H9 (cell line): ENCODE data around the gene PLAU. TPM values are rescaled to one million over a fixed set of nuclear protein-coding genes. Genes with fewer than 3 reads are reported as not detected.

Experiments used
- DNase-seq: peaks from one replicate; pipeline ENCODE4 v3.0.0-alpha.2; 2017
- H2AFZ ChIP-seq: one replicate; pipeline ENCODE4 v1.6.1; 2013; ENCODE audit warnings: mild to moderate bottlenecking, low read length, control low read depth, moderate library complexity
- H2AK5ac ChIP-seq: 2 replicates; pipeline ENCODE4 v1.6.1; 2013; ENCODE audit warnings: low read length, control low read depth, mixed read lengths; ENCODE audit not compliant: insufficient read length
- H2BK120ac ChIP-seq: one replicate; pipeline ENCODE4 v1.6.1; 2013; ENCODE audit warnings: low read depth, mild to moderate bottlenecking, low read length, control low read depth, inconsistent platforms; ENCODE audit not compliant: poor library complexity, severe bottlenecking
- H2BK12ac ChIP-seq: 2 replicates; pipeline ENCODE4 v1.6.1; 2013; ENCODE audit warnings: low read length, control low read depth, mixed read lengths, low read depth; ENCODE audit not compliant: insufficient read length
- H2BK15ac ChIP-seq: 2 replicates; pipeline ENCODE4 v1.6.1; 2013; ENCODE audit warnings: low read depth, low read length, control low read depth
- H2BK20ac ChIP-seq: one replicate; pipeline ENCODE4 v1.6.1; 2013; ENCODE audit warnings: low read depth, mild to moderate bottlenecking, low read length, control low read depth, inconsistent platforms; ENCODE audit not compliant: poor library complexity, severe bottlenecking
- H2BK5ac ChIP-seq: 2 replicates; pipeline ENCODE4 v1.6.1; 2013; ENCODE audit warnings: low read length, control low read depth, mixed read lengths; ENCODE audit not compliant: insufficient read length
- H3K14ac ChIP-seq: 2 replicates; pipeline ENCODE4 v1.6.1; 2013; ENCODE audit warnings: low read length, control low read depth; ENCODE audit not compliant: insufficient read depth
- H3K18ac ChIP-seq: 2 replicates; pipeline ENCODE4 v1.6.1; 2013; ENCODE audit warnings: low read depth, mild to moderate bottlenecking, mixed read lengths, low read length, control low read depth; ENCODE audit not compliant: insufficient read length
- H3K23ac ChIP-seq: 2 replicates; pipeline ENCODE4 v1.6.1; 2013; ENCODE audit warnings: low read length, control low read depth, mixed read lengths, low read depth; ENCODE audit not compliant: insufficient read length
- H3K23me2 ChIP-seq: 2 replicates; pipeline ENCODE4 v1.6.1; 2013; ENCODE audit warnings: low read depth, mild to moderate bottlenecking, mixed read lengths, low read length, control low read depth; ENCODE audit not compliant: insufficient read length, poor library complexity, severe bottlenecking
- H3K27ac ChIP-seq: 2 replicates; pipeline ENCODE4 v1.5.1; 2013; ENCODE audit warnings: low read length, control low read depth, mixed read lengths, low read depth; ENCODE audit not compliant: insufficient read length
- H3K27me3 ChIP-seq: 2 replicates; pipeline ENCODE4 v1.6.1; 2013; ENCODE audit warnings: low read length, control low read depth, inconsistent platforms; ENCODE audit not compliant: insufficient read depth
- H3K4ac ChIP-seq: 2 replicates; pipeline ENCODE4 v1.6.1; 2013; ENCODE audit warnings: low read depth, mild to moderate bottlenecking, control low read depth, inconsistent platforms, low read length, moderate library complexity
- H3K4me1 ChIP-seq: 2 replicates; pipeline ENCODE4 v1.6.1; 2013; ENCODE audit warnings: low read length, control low read depth, inconsistent platforms; ENCODE audit not compliant: insufficient read depth
- H3K4me2 ChIP-seq: 2 replicates; pipeline ENCODE4 v1.6.1; 2013; ENCODE audit warnings: low read length, control low read depth, mixed read lengths; ENCODE audit not compliant: insufficient read length, insufficient read depth
- H3K56ac ChIP-seq: 2 replicates; pipeline ENCODE4 v1.6.1; 2013; ENCODE audit warnings: low read depth, mild to moderate bottlenecking, mixed read lengths, low read length, control low read depth; ENCODE audit not compliant: insufficient read length
- H3K79me1 ChIP-seq: 2 replicates; pipeline ENCODE4 v1.6.1; 2013; ENCODE audit warnings: low read depth, mild to moderate bottlenecking, moderate library complexity, low read length, control low read depth, inconsistent platforms; ENCODE audit not compliant: insufficient read depth, poor library complexity, severe bottlenecking
- H3K79me2 ChIP-seq: 2 replicates; pipeline ENCODE4 v1.6.1; 2013; ENCODE audit warnings: low read length, control low read depth, inconsistent platforms; ENCODE audit not compliant: insufficient read depth
- H3K9ac ChIP-seq: 2 replicates; pipeline ENCODE4 v1.6.1; 2013; ENCODE audit warnings: low read length, control low read depth, mixed read lengths; ENCODE audit not compliant: insufficient read length; ENCODE audit errors: extremely low read depth
- H3K9me3 ChIP-seq: one replicate; pipeline ENCODE4 v1.6.1; 2013; ENCODE audit warnings: low read depth, low read length, inconsistent platforms; ENCODE audit not compliant: control insufficient read depth
- H3T11ph ChIP-seq: one replicate; pipeline ENCODE4 v1.6.1; 2013; ENCODE audit warnings: mild to moderate bottlenecking, low read length, control low read depth, inconsistent platforms
- H4K20me1 ChIP-seq: one replicate; pipeline ENCODE4 v1.6.1; 2013; ENCODE audit not compliant: control insufficient read depth, insufficient read length, insufficient read depth
- H4K5ac ChIP-seq: 2 replicates; pipeline ENCODE4 v1.6.1; 2013; ENCODE audit warnings: low read depth, mild to moderate bottlenecking, mixed read lengths, low read length, control low read depth; ENCODE audit not compliant: insufficient read length
- H4K8ac ChIP-seq: replicated peaks from 2 replicates; pipeline ENCODE4 v1.6.1; 2013; ENCODE audit warnings: low read length, control low read depth, mixed read lengths, low read depth; ENCODE audit not compliant: insufficient read length
- H4K91ac ChIP-seq: 2 replicates; pipeline ENCODE4 v1.6.1; 2013; ENCODE audit warnings: low read depth, mild to moderate bottlenecking, moderate library complexity, mixed read lengths, low read length, control low read depth; ENCODE audit not compliant: insufficient read length
- H3K27ac Mint-ChIP-seq, 3 experiments: 2 replicates in 2 of 3; 3 replicates in 1 of 3; pipeline ENCODE4 v1.8.0; 2020 to 2021; ENCODE audit warnings: mixed read lengths in 3 of 3, mild to moderate bottlenecking in 1 of 3, moderate library complexity in 1 of 3
- H3K27me3 Mint-ChIP-seq: 2 replicates; pipeline ENCODE4 v1.8.0; 2021; ENCODE audit warnings: low read depth, mild to moderate bottlenecking, moderate library complexity, mixed read lengths
- H3K36me3 Mint-ChIP-seq, 3 experiments: 2 replicates in 2 of 3; 3 replicates in 1 of 3; pipeline ENCODE4 v1.8.0; 2020 to 2021; ENCODE audit warnings: low read depth in 3 of 3, mixed read lengths in 3 of 3; ENCODE audit not compliant: insufficient read depth in 1 of 3
- H3K4me1 Mint-ChIP-seq, 2 experiments: 2 replicates each; pipeline ENCODE4 v1.8.0; 2020; ENCODE audit warnings: mixed read lengths in 2 of 2
- H3K4me3 Mint-ChIP-seq, 2 experiments: 2 replicates in 1 of 2; 3 replicates in 1 of 2; pipeline ENCODE4 v1.8.0; 2020 to 2021; ENCODE audit warnings: mild to moderate bottlenecking in 2 of 2, mixed read lengths in 2 of 2, moderate library complexity in 1 of 2
- H3K9me3 Mint-ChIP-seq, 2 experiments: 2 replicates in 1 of 2; 3 replicates in 1 of 2; pipeline ENCODE4 v1.8.0; 2020; ENCODE audit warnings: mild to moderate bottlenecking in 2 of 2, mixed read lengths in 2 of 2, moderate library complexity in 1 of 2
- CTCF ChIP-seq: fragments of 200-600 bp; sonication (generic); conservative IDR thresholded peaks from 3 replicates; pipeline ENCODE4 v1.8.0; 2021; ENCODE audit warnings: antibody characterized with exemption, mild to moderate bottlenecking
- WGBS: extraction: QIAGEN DNeasy Blood & Tissue Kit; methylation state at CpG from one replicate; pipeline ENCODE4 v1.1.7; 2013; ENCODE audit warnings: missing lambda C conversion rate, low lambda C conversion rate, mixed read lengths; ENCODE audit not compliant: insufficient read length; ENCODE audit errors: extremely low coverage; 5-methylcytosine and 5-hydroxymethylcytosine counted together
- total RNA-seq: library from RNA; stranded (reverse); gene quantifications from 2 replicates; pipeline ENCODE4 v1.2.1, GENCODE V29; 2021

The PLAU gene
- total RNA-seq, 1 experiment from 2014 or later = 15.0 TPM

- no peak overlapping the region for H3K14ac ChIP-seq
- no peak overlapping the region for H3K9ac ChIP-seq
- H4K8ac ChIP-seq = no peak overlapping the region
- H4K20me1 ChIP-seq = no peaks in the 10 kb centered on the region
- no peak overlapping the region for H2BK15ac ChIP-seq
- no peak overlapping the region for H2AK5ac ChIP-seq
- Mint-ChIP-seq H3K4me1 (peaks cover 7 to 20% of the 10 kb centered on the region in 2 experiments), H3K36me3 (no peaks in the 10 kb centered on the region), H3K27ac (peak overlapping the region in 1 of 3 experiments; percentile 57; a peak in 1 of 7 replicates), H3K4me3 (no peak overlapping the region), H3K27me3 (peaks cover 4% of the 10 kb centered on the region), H3K9me3 (peaks cover 0 to 3% of the 10 kb centered on the region in 2 experiments; a peak in 2 of 5 replicates)
- H3T11ph ChIP-seq = no peak overlapping the region
- no peak overlapping the region for H3K4me2 ChIP-seq
- TF ChIP-seq CTCF = no peak
- DNase-seq = no peak
- no peak overlapping the region for H3K56ac ChIP-seq
- no peaks in the 10 kb centered on the region for H3K27me3 ChIP-seq
- no peak overlapping the region for H2BK20ac ChIP-seq
- H2BK12ac ChIP-seq = no peak overlapping the region
- no peak overlapping the region for H4K5ac ChIP-seq
- no peaks in the 10 kb centered on the region for H3K79me1 ChIP-seq
- WGBS = no CpG with 5 or more reads among the region's 5 CpGs
- H3K23me2 ChIP-seq = no peaks in the 10 kb centered on the region
- H3K4me1 ChIP-seq = no peaks in the 10 kb centered on the region
- H3K23ac ChIP-seq = no peak overlapping the region
- H3K79me2 ChIP-seq = no peaks in the 10 kb centered on the region
- H3K4ac ChIP-seq = no peak overlapping the region
- H3K9me3 ChIP-seq = no peaks in the 10 kb centered on the region
- peak overlapping the region; percentile 34 for H2AFZ ChIP-seq
- no peak overlapping the region for H3K18ac ChIP-seq
- no peak overlapping the region for H2BK120ac ChIP-seq
- no peak overlapping the region for H3K27ac ChIP-seq
- no peak overlapping the region for H2BK5ac ChIP-seq
- H4K91ac ChIP-seq = no peak overlapping the region
Observed at GRCh38 chr10:73891540-73891939, 19.4 kb upstream of the PLAU start.
